ENCODE measurements around the gene UIMC1.

The UIMC1 gene

DNA sequence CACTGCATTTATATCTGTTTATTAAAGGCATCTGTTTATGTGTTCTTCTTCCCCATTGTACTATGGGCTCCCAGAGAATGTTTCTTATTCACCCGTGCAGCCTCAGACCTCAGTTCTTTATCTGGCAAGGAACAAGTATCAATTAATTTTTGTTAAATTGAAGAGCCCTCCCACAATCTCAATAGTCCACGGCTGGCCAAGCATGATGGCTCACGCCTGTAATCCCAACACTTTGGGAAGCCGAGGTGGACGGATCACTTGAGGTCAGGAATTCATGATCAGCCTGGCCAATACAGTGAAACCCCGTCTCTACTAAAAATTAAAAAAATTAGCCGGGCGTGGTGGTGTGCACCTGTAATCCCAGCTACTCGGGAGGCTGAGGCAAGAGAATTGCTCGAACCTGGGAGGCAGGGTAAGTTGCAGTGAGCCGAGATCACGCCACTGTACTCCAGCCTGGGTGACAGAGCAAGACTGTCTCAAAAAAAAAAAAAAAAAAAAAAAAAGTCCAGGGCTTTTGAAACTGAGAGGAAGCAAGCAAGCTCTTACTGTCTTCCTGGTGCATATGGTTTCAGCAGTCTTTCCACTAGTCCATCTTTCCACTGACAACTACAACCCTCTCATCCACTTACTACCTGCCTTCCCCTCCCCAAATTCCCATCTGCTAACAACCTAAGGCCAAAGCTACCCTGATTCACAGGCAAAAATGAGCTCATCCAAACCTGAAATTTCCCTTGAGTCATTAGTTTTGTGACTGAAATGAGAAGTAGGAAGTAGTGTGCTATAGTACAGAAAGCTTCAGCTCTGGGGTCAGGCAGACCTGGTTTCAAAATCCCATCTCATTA lies 105.1 kb downstream of the UIMC1 start:
- DNase-seq: no peak

DNA sequence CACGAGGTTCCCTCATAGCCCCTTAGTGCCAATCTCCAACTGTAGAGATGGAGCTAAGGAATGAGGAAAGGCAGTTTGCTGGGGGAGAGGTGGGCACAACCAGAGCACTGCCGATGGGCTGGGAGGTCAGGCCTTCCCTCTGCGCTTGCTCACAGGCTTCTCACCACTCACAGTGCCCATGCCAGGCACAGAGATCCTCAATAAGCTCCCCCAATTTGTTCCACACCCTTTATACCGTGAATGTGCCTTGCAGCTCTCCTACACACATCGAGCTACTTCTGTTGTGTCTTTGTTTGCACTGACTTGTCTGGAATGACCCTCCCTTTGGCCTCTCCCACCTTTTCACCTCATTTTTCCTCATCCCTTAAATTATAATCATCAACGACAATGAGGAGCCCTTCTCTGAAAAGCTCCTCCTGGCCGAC lies 105.8 kb downstream of the UIMC1 start:
- no peak for DNase-seq

- DNase-seq: peak; percentile 59
These were observed 106.4 kb downstream of the UIMC1 start for GRCh38 chr5:176899946-176900779.

DNA sequence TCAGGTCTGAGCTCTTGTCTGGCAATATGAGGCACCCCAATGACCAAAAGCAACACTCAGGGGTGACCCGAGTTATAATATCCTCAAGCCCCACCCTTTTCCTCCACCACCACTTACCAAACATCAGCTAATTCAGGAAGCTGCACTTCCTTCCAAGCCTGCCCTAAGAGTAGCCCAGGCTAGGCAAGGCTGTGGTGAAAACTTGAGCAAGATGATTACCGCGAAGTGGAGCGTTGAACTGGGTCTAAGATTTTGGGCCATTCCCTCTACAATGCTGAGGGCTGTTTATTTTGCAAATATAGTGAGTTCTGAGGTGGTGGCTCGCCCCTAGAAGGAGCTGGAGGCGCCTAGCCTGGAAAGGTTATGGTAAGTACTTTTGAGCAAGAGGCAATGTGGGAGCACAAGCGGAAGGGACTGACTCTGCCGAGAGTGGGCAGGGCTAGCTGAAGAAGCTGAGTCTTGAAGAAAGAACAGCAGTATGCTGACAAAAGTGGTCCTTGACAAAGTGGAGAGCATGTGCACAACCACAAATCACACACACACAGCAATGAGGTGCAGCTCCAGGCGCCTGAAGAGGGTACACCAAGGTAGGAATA lies 107.2 kb downstream of the UIMC1 start, which contains the start of gene HK3:
TSS of gene HK3 (minus strand) at position 51 of the 596 bp plus-strand sequence. CDS start 3,187 bp downstream, outside the sequence.
- peak; percentile 55 for DNase-seq

GRCh38 chr5:176897263-176897662 lies 109.3 kb downstream of the UIMC1 start:
- no peak for DNase-seq

GRCh38 chr5:176895831-176896230 lies 110.7 kb downstream of the UIMC1 start:
- peak; percentile 43 for DNase-seq

GRCh38 chr5:176894298-176894697 lies 112.3 kb downstream of the UIMC1 start:
- peak; percentile 34 for DNase-seq

- peak; percentile 48 for DNase-seq
These were observed 113.9 kb downstream of the UIMC1 start for GRCh38 chr5:176892663-176893062.

DNA sequence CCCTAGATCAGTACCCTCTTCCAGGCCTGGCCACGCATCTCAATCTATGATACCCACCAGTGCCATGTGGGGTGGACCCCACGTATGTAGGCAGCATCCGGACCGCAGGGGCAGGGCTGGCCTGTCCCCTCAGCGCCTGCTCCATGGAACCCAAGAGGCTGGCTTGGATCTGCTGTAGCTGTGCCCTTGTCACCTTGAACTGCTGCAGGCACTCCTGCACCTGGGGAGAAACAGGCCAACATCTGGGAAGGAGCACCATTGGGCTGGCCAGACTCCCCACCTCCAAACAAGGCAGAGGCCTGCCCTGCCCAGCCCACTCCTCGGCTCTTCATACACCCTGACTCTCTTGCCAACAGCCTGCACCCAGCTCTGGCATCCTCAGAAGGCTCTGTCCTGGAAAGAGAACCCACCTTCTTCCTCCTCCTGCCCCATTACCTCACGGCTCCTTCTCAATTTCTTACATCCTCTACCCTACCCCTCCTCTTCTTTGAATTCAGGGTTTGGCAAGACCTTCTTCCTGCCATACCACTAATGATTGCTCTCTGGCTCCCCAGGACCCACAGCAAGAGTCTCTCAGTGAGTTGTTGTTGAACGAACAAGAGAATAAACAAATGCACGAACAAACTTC lies 115.1 kb downstream of the UIMC1 start:
- peak; percentile 41 for DNase-seq

DNA sequence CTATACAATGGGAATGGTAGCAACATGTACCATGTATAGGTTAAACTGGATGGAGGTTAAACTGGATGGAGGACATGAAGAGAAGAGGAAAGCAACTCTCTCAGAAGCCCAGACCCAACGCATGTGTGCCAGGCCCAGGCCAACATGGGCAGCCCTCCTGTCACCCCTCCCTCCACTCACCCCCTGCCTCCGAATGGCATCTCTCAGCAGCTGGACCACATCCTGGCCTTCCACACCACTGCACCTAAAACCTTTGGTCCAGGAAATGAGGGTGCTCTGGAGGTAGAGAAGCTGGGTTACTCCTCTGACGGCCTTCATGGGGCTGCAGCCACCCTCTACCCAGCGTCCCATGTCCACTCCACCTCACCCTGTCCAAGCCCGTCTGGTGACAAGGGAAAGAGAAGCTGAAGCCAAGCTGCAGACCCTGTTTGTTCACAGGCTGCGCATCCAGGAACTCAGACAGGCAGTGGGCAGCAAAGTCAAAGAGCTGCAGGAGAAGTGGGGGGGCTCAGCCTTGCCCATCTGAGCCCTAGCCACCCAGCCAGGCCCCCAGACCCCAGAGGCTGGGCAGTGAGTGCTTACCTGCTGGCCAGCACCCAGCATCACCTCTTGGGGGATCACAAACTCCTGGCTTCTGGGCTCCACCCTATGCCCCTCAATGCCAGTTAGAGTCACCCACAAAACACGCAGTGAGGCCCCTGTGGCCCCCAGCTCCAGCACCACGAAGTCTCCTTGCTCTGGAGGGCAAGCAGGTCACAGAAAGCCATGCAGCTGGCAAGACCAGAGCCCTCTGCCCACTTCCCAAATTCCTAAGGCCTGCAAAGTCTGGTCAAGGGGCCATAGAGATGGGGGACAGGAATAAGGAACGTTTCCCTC lies 115.9 kb downstream of the UIMC1 start:
- DNase-seq: peak; percentile 47

DNA sequence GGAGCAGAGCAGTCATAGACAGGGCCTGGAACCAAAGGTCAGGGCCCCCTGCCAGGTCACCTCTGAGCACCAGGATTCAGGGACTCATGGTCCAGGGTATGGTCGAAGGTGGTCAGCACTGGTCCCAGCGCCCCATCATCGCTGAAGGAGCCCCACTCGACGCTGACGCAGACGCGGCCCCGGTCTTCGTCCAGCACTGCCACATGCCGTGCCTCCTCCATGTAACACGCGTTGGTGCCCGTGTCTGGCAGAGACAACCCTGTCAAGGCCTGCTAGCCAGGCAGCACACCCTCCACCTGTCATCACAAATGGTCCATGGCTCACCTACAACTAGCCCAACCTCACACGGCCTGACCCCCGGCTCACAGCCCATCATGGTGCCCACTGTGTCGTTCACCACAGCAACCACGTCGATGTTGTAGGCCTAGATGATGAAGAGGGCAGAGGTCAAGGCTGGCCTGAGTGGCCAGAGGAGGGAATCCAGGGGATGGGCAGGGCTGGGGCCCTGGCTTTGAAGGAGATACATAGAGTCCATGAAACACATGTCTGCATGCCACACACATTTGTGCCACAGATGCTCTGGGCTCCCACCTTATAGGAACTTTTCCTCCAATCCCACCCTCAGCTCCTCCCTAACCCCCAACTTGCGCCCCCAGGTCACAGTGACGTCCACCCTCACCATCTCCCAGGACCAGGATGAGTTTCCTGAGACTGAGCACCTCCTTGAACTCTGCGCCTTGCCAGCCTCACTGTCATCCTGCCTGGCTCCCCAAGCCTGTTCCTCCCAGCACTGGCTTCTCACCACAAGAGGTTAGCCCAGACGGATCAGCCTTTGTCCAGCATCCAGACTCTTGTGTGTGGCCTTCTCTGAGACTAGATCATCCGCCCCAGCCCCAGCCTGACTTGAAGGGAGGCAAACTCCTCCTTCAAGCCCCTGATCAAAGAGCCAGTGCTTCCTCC lies 117.0 kb downstream of the UIMC1 start:
- peak; percentile 48 for DNase-seq

DNA sequence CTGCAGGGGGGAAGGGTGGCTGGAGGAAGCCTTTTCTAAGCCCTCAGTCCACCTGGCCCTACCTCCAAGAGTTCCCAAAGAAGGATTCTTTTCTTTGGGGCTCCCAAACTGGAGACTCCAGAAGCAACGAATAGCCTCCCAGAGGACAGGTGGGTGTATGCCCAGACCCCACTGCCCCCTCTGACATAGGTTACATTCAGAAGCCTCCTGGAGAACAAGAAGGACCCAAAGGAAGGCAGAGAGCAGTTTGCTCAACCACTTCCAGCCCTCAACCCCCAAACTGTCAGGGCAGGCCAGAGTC lies 117.8 kb downstream of the UIMC1 start:
- no peak for DNase-seq

GRCh38 chr5:176888016-176888864 lies 118.3 kb downstream of the UIMC1 start:
- DNase-seq: peak; percentile 54

DNA sequence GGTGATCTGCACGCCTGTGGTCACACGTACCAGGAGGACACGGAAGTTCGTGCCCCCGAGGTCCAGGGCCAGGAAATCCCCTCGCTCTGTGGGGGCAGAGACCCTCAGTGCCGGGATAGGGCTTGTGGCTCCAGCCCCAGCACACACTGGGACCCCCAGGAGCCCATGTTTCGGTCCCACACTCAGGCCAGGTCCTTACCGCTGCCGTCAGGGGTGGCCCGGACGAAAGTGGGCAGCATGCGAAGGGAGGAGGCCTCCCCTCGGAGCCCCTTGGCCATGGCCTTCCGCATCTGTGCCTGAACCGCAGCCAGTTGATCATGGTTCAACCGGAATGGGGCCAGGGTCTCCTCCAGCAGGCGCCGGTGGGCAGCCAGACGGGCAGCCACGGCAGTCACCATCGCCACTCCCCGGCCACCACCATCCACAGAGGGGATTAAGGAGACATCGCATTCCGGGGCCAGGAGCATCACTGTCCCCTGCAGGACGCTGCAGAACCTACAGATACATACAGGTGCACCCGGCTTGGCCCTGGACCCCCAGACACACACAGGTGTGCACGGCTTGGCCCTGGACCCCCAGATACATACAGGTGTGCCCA lies 119.2 kb downstream of the UIMC1 start:
- DNase-seq: peak; percentile 53

GRCh38 chr5:176886336-176887251 lies 120.0 kb downstream of the UIMC1 start:
- DNase-seq: peak; percentile 37

- DNase-seq: no peak
These were observed 122.0 kb downstream of the UIMC1 start for GRCh38 chr5:176884571-176884890.

GRCh38 chr5:176883700-176884570 lies 122.6 kb downstream of the UIMC1 start:
- no peak for DNase-seq

GRCh38 chr5:176882567-176882903 lies 124.0 kb downstream of the UIMC1 start:
- no peak for DNase-seq
